ENCODE results near the gene RXFP4. TPM values are rescaled to one million over a fixed set of nuclear protein-coding genes. Genes with fewer than 3 reads are reported as not detected.

Gene RXFP4
- total and polyA plus RNA-seq, 2 donors = 0.18 TPM; not detected in 1

DNA sequence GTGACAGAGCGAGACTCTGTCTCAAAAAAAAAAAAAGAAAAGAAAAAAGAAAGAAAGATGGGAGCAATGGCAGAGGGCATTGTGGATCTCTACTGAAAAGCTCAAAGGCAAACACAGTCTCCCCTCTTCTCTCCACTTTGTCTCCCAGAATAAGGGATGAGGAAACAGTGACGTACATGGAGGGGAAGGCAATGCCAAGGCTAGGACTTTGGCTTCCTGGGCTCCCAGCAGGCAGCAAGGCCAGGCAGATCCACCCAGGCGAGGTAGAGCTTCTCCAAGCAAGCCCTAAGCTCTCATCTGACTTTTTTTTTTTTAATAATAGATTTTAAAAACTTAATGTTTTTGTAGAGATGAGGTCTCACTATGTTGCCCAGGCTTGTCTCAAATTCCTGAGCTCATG is 32.3 kb downstream of the RXFP4 start:
- Histone ChIP-seq H3K4me3 (ENCODE audit: low read depth, low read length) (no peak overlapping the region), H3K4me1 (ENCODE audit: insufficient read depth) (no peaks in the 10 kb centered on the region), H3K27ac (ENCODE audit: low read depth) (no peak overlapping the region), H3K36me3 (ENCODE audit: insufficient read depth) (no peaks in the 10 kb centered on the region)
- WGBS = 74% methylated on average over 3 of the region's 3 CpGs
- DNase-seq (ENCODE audit: extremely low spot score) = no peak

- Histone ChIP-seq H3K36me3 (ENCODE audit: insufficient read depth) (no peaks in the 10 kb centered on the region), H3K4me1 (ENCODE audit: insufficient read depth) (no peaks in the 10 kb centered on the region), H3K4me3 (ENCODE audit: low read depth, low read length) (no peak overlapping the region), H3K27ac (ENCODE audit: low read depth) (no peak overlapping the region)
- WGBS = 22% methylated on average over 13 of the region's 13 CpGs
- DNase-seq (ENCODE audit: extremely low spot score) = no peak
Observed at GRCh38 chr1:155974208-155975115, 33.0 kb downstream of the RXFP4 start.

GRCh38 chr1:155975375-155976061 is 34.1 kb downstream of the RXFP4 start:
- H3K4me1 ChIP-seq (ENCODE audit: insufficient read depth) = no peaks in the 10 kb centered on the region
- no peak for DNase-seq (ENCODE audit: extremely low spot score)
- 33% methylated on average over 4 of the region's 4 CpGs for WGBS
- no peaks in the 10 kb centered on the region for H3K36me3 ChIP-seq (ENCODE audit: insufficient read depth)
- no peak overlapping the region for H3K27ac ChIP-seq (ENCODE audit: low read depth)
- H3K4me3 ChIP-seq (ENCODE audit: low read depth, low read length) = peak overlapping the region; percentile 90

- Histone ChIP-seq H3K4me3 (ENCODE audit: low read depth, low read length) (peak overlapping the region; percentile 90), H3K36me3 (ENCODE audit: insufficient read depth) (no peaks in the 10 kb centered on the region), H3K27ac (ENCODE audit: low read depth) (peak overlapping the region; percentile 41), H3K4me1 (ENCODE audit: insufficient read depth) (no peaks in the 10 kb centered on the region)
- WGBS = 3% methylated on average over 14 of the region's 14 CpGs
- no peak for DNase-seq (ENCODE audit: extremely low spot score)
Observed at GRCh38 chr1:155976062-155976912, 34.8 kb downstream of the RXFP4 start.

- WGBS = 17% methylated on average over 5 of the region's 5 CpGs
- no peaks in the 10 kb centered on the region for H3K4me1 ChIP-seq (ENCODE audit: insufficient read depth)
- DNase-seq (ENCODE audit: extremely low spot score) = no peak
- peak overlapping the region; percentile 90 for H3K4me3 ChIP-seq (ENCODE audit: low read depth, low read length)
- peak overlapping the region; percentile 40 for H3K27ac ChIP-seq (ENCODE audit: low read depth)
- no peaks in the 10 kb centered on the region for H3K36me3 ChIP-seq (ENCODE audit: insufficient read depth)
Observed at GRCh38 chr1:155976913-155977689, 35.7 kb downstream of the RXFP4 start.

GRCh38 chr1:155977690-155978324 is 36.4 kb downstream of the RXFP4 start:
- peak overlapping the region; percentile 90 for H3K4me3 ChIP-seq (ENCODE audit: low read depth, low read length)
- no peaks in the 10 kb centered on the region for H3K4me1 ChIP-seq (ENCODE audit: insufficient read depth)
- peak overlapping the region; percentile 93 for H3K27ac ChIP-seq (ENCODE audit: low read depth)
- no peak for DNase-seq (ENCODE audit: extremely low spot score)
- no peaks in the 10 kb centered on the region for H3K36me3 ChIP-seq (ENCODE audit: insufficient read depth)
- under 1% methylated on average over 52 of the region's 52 CpGs for WGBS

- Histone ChIP-seq H3K36me3 (ENCODE audit: insufficient read depth) (no peaks in the 10 kb centered on the region), H3K4me3 (ENCODE audit: low read depth, low read length) (peak within 1 kb of the TSS; percentile 90), H3K27ac (ENCODE audit: low read depth) (peak within 1 kb of the TSS; percentile 93), H3K4me1 (ENCODE audit: insufficient read depth) (no peaks in the 10 kb centered on the region)
- no peak for DNase-seq (ENCODE audit: extremely low spot score)
- WGBS = under 1% methylated on average over 52 of the region's 52 CpGs
Observed at GRCh38 chr1:155978325-155978972, 37.0 kb downstream of the RXFP4 start, which contains the start of gene ARHGEF2. Gene ARHGEF2, minus strand, starts transcription at chr1:155978547. Its CDS starts 120 bp downstream, at chr1:155978427.

GRCh38 chr1:155978973-155979429 is 37.6 kb downstream of the RXFP4 start:
- Histone ChIP-seq H3K27ac (ENCODE audit: low read depth) (peak overlapping the region; percentile 93), H3K36me3 (ENCODE audit: insufficient read depth) (no peaks in the 10 kb centered on the region), H3K4me1 (ENCODE audit: insufficient read depth) (no peaks in the 10 kb centered on the region), H3K4me3 (ENCODE audit: low read depth, low read length) (peak overlapping the region; percentile 90)
- 6% methylated on average over 8 of the region's 8 CpGs for whole genome bisulfite sequencing
- DNase-seq (ENCODE audit: extremely low spot score) = no peak

GRCh38 chr1:155979597-155980343 is 38.3 kb downstream of the RXFP4 start:
- no peaks in the 10 kb centered on the region for H3K4me1 ChIP-seq (ENCODE audit: insufficient read depth)
- no peak for DNase-seq (ENCODE audit: extremely low spot score)
- 18% methylated on average over 4 of the region's 4 CpGs for whole genome bisulfite sequencing
- H3K27ac ChIP-seq (ENCODE audit: low read depth) = peak overlapping the region; percentile 93
- H3K36me3 ChIP-seq (ENCODE audit: insufficient read depth) = no peaks in the 10 kb centered on the region
- peak overlapping the region; percentile 90 for H3K4me3 ChIP-seq (ENCODE audit: low read depth, low read length)

DNA sequence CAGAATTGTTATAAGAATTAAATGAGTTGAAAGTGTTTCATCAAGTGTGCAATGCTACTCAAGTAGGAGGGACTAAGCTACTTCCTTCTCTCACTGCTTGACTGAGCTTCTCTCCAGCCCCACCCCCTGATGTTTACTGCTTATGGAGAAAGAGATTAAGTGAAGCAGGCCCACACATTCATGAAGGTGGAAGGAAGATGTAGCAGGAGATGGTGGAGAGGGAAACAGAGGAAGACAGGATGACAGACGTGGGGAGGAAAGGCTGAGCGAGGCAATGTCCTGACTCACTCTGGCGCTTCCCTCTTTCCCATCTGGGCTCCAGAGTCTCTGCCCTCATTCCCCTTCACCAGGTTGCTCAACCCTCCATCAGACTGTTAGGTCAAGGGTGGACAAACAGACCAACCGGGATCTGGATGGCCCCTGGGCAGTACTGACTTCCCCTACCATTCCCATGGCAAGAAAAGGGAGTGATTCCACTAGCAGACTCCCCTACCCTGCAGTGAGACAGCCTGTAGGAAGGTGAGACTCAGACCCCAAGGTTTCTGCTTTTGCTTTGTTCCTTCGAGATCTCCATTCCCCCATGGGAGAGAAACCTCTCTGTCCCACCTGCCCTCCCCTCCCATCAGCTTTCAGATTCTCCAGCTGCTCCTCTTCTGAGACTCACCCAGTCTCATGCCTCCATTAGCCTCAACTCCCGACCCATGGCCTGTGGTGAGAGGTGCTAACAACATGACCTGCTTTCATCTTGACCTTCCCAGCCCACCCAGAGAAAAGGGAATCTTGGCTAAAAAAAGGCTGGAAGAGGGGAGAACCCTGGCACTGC is 40.0 kb downstream of the RXFP4 start:
- Histone ChIP-seq H3K27ac (ENCODE audit: low read depth) (no peak overlapping the region), H3K4me3 (ENCODE audit: low read depth, low read length) (no peak overlapping the region), H3K4me1 (ENCODE audit: insufficient read depth) (no peaks in the 10 kb centered on the region), H3K36me3 (ENCODE audit: insufficient read depth) (no peaks in the 10 kb centered on the region)
- WGBS = 57% methylated on average over 6 of the region's 6 CpGs
- no peak for DNase-seq (ENCODE audit: extremely low spot score)

DNA sequence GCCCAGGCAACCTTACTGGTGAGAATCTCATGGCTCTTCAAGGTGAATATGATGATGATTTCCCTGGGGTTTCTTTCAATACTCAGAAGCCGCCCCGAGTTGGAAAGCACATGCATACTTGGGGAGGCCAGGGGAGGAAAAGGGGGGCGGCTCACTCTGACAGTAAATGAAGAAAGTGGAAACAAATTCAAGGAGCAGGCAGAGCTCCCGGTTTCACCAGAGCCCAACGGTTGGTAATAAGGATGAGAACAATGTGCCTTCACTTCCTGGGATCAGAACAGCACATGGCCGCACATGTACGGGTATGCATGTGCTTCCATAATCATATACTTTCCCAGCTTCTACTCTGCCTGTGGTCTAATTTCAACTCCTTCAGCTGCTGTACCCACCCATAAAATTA is 40.7 kb downstream of the RXFP4 start:
- peak overlapping the region; percentile 0 for H3K4me3 ChIP-seq (ENCODE audit: low read depth, low read length)
- 56% methylated on average over 7 of the region's 7 CpGs for WGBS
- no peaks in the 10 kb centered on the region for H3K4me1 ChIP-seq (ENCODE audit: insufficient read depth)

More for the DNA sequence above, 40.7 kb downstream of the RXFP4 start:
- H3K27ac ChIP-seq (ENCODE audit: low read depth) = no peak overlapping the region
- DNase-seq (ENCODE audit: extremely low spot score) = no peak
- H3K36me3 ChIP-seq (ENCODE audit: insufficient read depth) = no peaks in the 10 kb centered on the region

Data from urinary bladder (tissue), 4 donors.